HG02642 (cell line): ENCODE data around the gene PROX1.

Experiments used
- ATAC-seq: cut with Tn5 transposase; IDR thresholded peaks from one replicate; pipeline ENCODE4 v1.9.1; 2021; ENCODE audit warnings: mild to moderate bottlenecking; ENCODE audit not compliant: unreplicated experiment, poor library complexity

PROX1 gene

GRCh38 chr1:213987927-213988506, at the start of gene PROX1:
PROX1 (plus strand) TSS chr1:213987973; CDS start chr1:213996536, 8,563 bp downstream.
- ATAC-seq, result peak; percentile 24

GRCh38 chr1:213938776-213939175, 49.0 kb upstream of the PROX1 start:
- ATAC-seq, result no peak

- ATAC-seq, result no peak
Measured at GRCh38 chr1:213939888-213940287, 47.9 kb upstream of the PROX1 start.

- ATAC-seq, result no peak
Measured at GRCh38 chr1:213940947-213941346, 46.8 kb upstream of the PROX1 start.

- ATAC-seq, result no peak
Measured at GRCh38 chr1:213942061-213942460, 45.7 kb upstream of the PROX1 start.

- ATAC-seq, result no peak
Measured at GRCh38 chr1:213947200-213947801, 40.5 kb upstream of the PROX1 start.

- ATAC-seq, result no peak
Measured at GRCh38 chr1:213951876-213952275, 35.9 kb upstream of the PROX1 start.

GRCh38 chr1:213953806-213954205, 34.0 kb upstream of the PROX1 start:
- ATAC-seq, result no peak

GRCh38 chr1:213956295-213956770, 31.4 kb upstream of the PROX1 start:
- no peak for ATAC-seq

GRCh38 chr1:213958346-213958745, 29.4 kb upstream of the PROX1 start:
- no peak for ATAC-seq

GRCh38 chr1:213960963-213961362, 26.8 kb upstream of the PROX1 start:
- ATAC-seq, result no peak

- no peak for ATAC-seq
Measured at GRCh38 chr1:213962508-213962907, 25.3 kb upstream of the PROX1 start.

- no peak for ATAC-seq
Measured at GRCh38 chr1:213966122-213966521, 21.7 kb upstream of the PROX1 start.

GRCh38 chr1:213968146-213968825, 19.5 kb upstream of the PROX1 start:
- ATAC-seq, result no peak

GRCh38 chr1:213969958-213970555, 17.7 kb upstream of the PROX1 start:
- no peak for ATAC-seq

GRCh38 chr1:213972141-213972540, 15.6 kb upstream of the PROX1 start:
- no peak for ATAC-seq

- no peak for ATAC-seq
Measured at GRCh38 chr1:213973129-213973528, 14.6 kb upstream of the PROX1 start.

- ATAC-seq, result no peak
Measured at GRCh38 chr1:213976665-213977485, 10.9 kb upstream of the PROX1 start.

- ATAC-seq, result no peak
Measured at GRCh38 chr1:213977486-213977842, 10.3 kb upstream of the PROX1 start.

GRCh38 chr1:213977909-213978308, 9.9 kb upstream of the PROX1 start:
- ATAC-seq, result no peak
